A549 treated with ZK216348 at 1 μM for 4 hours (cell line): ENCODE data around the gene AP1M1. TPM values are rescaled to one million over a fixed set of nuclear protein-coding genes. Genes with fewer than 3 reads are reported as not detected.

Experiments used
- total RNA-seq: library from RNA; stranded (reverse); fragments of 200-300 nt; extraction: Qiagen RNA extraction; gene quantifications from 5 replicates; pipeline ENCODE4 v1.2.3, GENCODE V29; 2022; ENCODE audit warnings: low read depth

AP1M1 gene
- total RNA-seq, result 49.4 to 72.9 TPM (median 69.5 TPM) in 5 replicates

GRCh38 chr19:16197622-16198369 is at the start of gene AP1M1:
AP1M1 (plus strand) TSS chr19:16197911; CDS start chr19:16198027, 116 bp downstream.

DNA sequence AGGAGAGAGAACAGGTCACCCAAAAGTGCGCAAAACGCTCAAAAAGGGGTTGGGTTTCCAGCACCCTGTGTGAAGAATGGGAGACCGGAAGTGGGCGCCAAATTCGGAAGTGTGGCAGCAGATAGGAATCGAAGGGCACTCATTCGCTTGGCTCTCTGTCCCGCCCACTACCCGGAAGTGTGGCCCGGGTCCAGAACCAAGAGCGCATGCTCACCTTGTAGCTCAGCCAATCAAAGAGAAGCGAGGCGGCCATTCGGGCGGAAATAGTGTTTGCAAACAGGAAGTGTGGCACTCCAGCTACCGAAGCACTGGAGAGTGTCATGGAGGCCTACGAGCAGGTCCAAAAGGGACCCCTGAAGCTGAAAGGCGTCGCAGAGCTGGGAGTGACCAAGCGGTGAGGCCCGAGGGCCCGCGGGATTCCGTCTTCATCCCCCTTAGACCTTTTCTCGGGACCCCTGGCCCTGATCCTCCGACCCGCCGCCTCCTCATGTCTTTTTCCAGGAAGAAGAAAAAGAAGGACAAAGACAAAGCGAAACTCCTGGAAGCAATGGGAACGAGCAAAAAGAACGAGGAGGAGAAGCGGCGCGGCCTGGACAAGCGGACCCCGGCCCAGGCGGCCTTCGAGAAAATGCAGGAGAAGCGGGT is 12.5 kb upstream of the AP1M1 start, which contains the start of gene FAM32A:
Gene FAM32A, plus strand, starts transcription at position 288 of the 645 bp plus-strand sequence. Its CDS starts 33 bp downstream, at position 321.

Other genes with a start within 250 kb of the AP1M1 start
- not detected in 5 replicates for gene OR10H4, start 248.9 kb upstream of the AP1M1 start, total RNA-seq
- 369 to 594 TPM (median 460 TPM) in 5 replicates for gene TPM4, start 121.4 kb upstream of the AP1M1 start, total RNA-seq
- gene RAB8A, start 86.0 kb upstream of the AP1M1 start, total RNA-seq, result 48.2 to 93.5 TPM (median 52.2 TPM) in 5 replicates
- 0.11 to 0.19 TPM in 2 of 5 replicates, not detected in the others for gene HSH2D, start 54.2 kb upstream of the AP1M1 start, total RNA-seq
- gene CIB3, start 24.4 kb upstream of the AP1M1 start, total RNA-seq, result not detected in 5 replicates
- gene FAM32A, start 12.5 kb upstream of the AP1M1 start, total RNA-seq, result 86.5 to 98.3 TPM (median 93.3 TPM) in 5 replicates
- gene KLF2, start 126.9 kb downstream of the AP1M1 start, total RNA-seq, result 13.1 to 35.2 TPM (median 30.6 TPM) in 5 replicates